Keratinocyte (primary cell): ENCODE results near the gene LCOR. TPM values are rescaled to one million over a fixed set of nuclear protein-coding genes. Genes with fewer than 3 reads are reported as not detected.

Source experiments
- DNase-seq: peaks from one replicate; pipeline ENCODE4 v3.0.0-alpha.2; 2011; ENCODE audit warnings: low read depth, missing footprints, low spot score
- FAIRE-seq: peaks from 2 replicates; lab custom pipeline; 2011; peaks lifted over from hg19 to GRCh38; lab: Jason Lieb, UNC
- H2AFZ ChIP-seq: 2 replicates; pipeline ENCODE4 v1.6.0; 2012; ENCODE audit warnings: low read length, control low read depth, inconsistent platforms; ENCODE audit not compliant: control insufficient read depth
- H3K27ac ChIP-seq: 2 replicates; pipeline ENCODE4 v1.5.1; 2011; ENCODE audit warnings: low read length; ENCODE audit not compliant: control insufficient read depth, insufficient read depth
- H3K27me3 ChIP-seq: 3 replicates; pipeline ENCODE4 v1.6.0; 2011; ENCODE audit warnings: low read length; ENCODE audit not compliant: control insufficient read depth, insufficient read depth; ENCODE audit errors: extremely low read depth
- H3K36me3 ChIP-seq, 2 experiments: 2 replicates in 1 of 2; 3 replicates in 1 of 2; pipeline ENCODE4 v1.5.1; 2011; ENCODE audit warnings: low read length in 2 of 2, mild to moderate bottlenecking in 1 of 2; ENCODE audit not compliant: control insufficient read depth in 2 of 2, insufficient read depth in 2 of 2; ENCODE audit errors: extremely low read depth in 1 of 2
- H3K4me1 ChIP-seq: 3 replicates; pipeline ENCODE4 v1.5.1; 2011; ENCODE audit warnings: low read length; ENCODE audit not compliant: control insufficient read depth, insufficient read depth; ENCODE audit errors: extremely low read depth
- H3K4me2 ChIP-seq: 3 replicates; pipeline ENCODE4 v1.6.0; 2011; ENCODE audit warnings: low read depth, low read length; ENCODE audit not compliant: control insufficient read depth, insufficient read depth; ENCODE audit errors: extremely low read depth
- H3K4me3 ChIP-seq, 3 experiments: fragments of 200-600 bp in 1 of 3; sonication (generic) in 1 of 3; 2 replicates in 2 of 3; 3 replicates in 1 of 3; pipeline ENCODE4 v1.5.1; 2011 to 2016; ENCODE audit warnings: low read length in 3 of 3, mild to moderate bottlenecking in 3 of 3, control low read depth in 2 of 3, inconsistent platforms in 1 of 3, low read depth in 1 of 3, mixed read lengths in 1 of 3, mixed run types in 1 of 3, moderate library complexity in 1 of 3; ENCODE audit not compliant: control insufficient read depth in 2 of 3, insufficient read depth in 2 of 3; ENCODE audit errors: extremely low read depth in 1 of 3
- H3K79me2 ChIP-seq: 2 replicates; pipeline ENCODE4 v1.6.0; 2012; ENCODE audit warnings: low read length; ENCODE audit not compliant: control insufficient read depth, insufficient read depth
- H3K9ac ChIP-seq: 3 replicates; pipeline ENCODE4 v1.6.0; 2011; ENCODE audit warnings: low read length; ENCODE audit not compliant: control insufficient read depth, insufficient read depth; ENCODE audit errors: extremely low read depth
- H3K9me1 ChIP-seq: 3 replicates; pipeline ENCODE4 v1.6.0; 2011; ENCODE audit warnings: low read length; ENCODE audit not compliant: control insufficient read depth, insufficient read depth; ENCODE audit errors: extremely low read depth
- H3K9me3 ChIP-seq: 2 replicates; pipeline ENCODE4 v1.5.1; 2012; ENCODE audit warnings: low read depth, low read length; ENCODE audit not compliant: control insufficient read depth
- H4K20me1 ChIP-seq: 3 replicates; pipeline ENCODE4 v1.6.0; 2011; ENCODE audit warnings: low read length; ENCODE audit not compliant: control insufficient read depth, insufficient read depth; ENCODE audit errors: extremely low read depth
- CTCF ChIP-seq, 3 experiments: IDR thresholded peaks in 1 of 3; conservative IDR thresholded peaks in 1 of 3; optimal IDR thresholded peaks in 1 of 3; 2 replicates in 2 of 3; 3 replicates in 1 of 3; pipeline versions ENCODE3 to v1.5.1; 2011; ENCODE audit warnings: low read length in 3 of 3, mild to moderate bottlenecking in 3 of 3, moderate library complexity in 2 of 3, control low read depth in 1 of 3, inconsistent platforms in 1 of 3; ENCODE audit not compliant: insufficient read depth in 2 of 3; ENCODE audit errors: extremely low read depth in 1 of 3
- EZH2 ChIP-seq: IDR thresholded peaks from one replicate; pipeline ENCODE4 v1.6.1; 2012; ENCODE audit warnings: inconsistent platforms, mild to moderate bottlenecking, low read length, moderate library complexity
- dilution Hi-C: fragments of 300-500 bp; cut with MboI; formaldehyde crosslinking; loops from one replicate; pipeline ENCODE4 v1.7.0; 2020; ENCODE audit warnings: low sequenced_read_pairs; ENCODE audit not compliant: extremely low pct_ligation_motif_present
- polyA plus RNA-seq, 5 experiments: library from polyadenylated mRNA; depleted of rRNA in 3 of 5; stranded (reverse) in 3 of 5; stranded (forward) in 1 of 5; unstranded in 1 of 5; fragments of >200 nt; gene quantifications; 1 replicate in 1 of 5; 2 replicates in 3 of 5; 3 replicates in 1 of 5; pipeline versions ENCODE4 v1.2.1 to v1.2.3, GENCODE V29; 2011 to 2012; ENCODE audit warnings: missing spikeins in 2 of 5, low read depth in 1 of 5, low replicate concordance in 1 of 5

The LCOR gene
- polyA plus RNA-seq, 1 donor (not counting 4 experiments of a cell fraction or from before 2014, with no cell fraction given), result 11.4 TPM

- Histone ChIP-seq H3K27ac (no peak overlapping the region), H3K79me2 (peaks cover 64% of the 10 kb centered on the region)
- dilution Hi-C loops, result no loop called here
These were observed 2.0 kb downstream of the LCOR start for GRCh38 chr10:96834120-96834519.

GRCh38 chr10:96835899-96836298, 3.8 kb downstream of the LCOR start:
- H4K20me1 ChIP-seq, result no peaks in the 10 kb centered on the region
- H3K4me3 ChIP-seq, result no peak overlapping the region
- no peak for DNase-seq
- H3K4me1 ChIP-seq, result peaks cover 37% of the 10 kb centered on the region
- dilution Hi-C loops, result no loop called here
- peaks cover 79% of the 10 kb centered on the region for H3K79me2 ChIP-seq
- peak; percentile 13 for FAIRE-seq
- H3K4me2 ChIP-seq, result no peak overlapping the region
- H3K9me1 ChIP-seq, result no peaks in the 10 kb centered on the region
- H3K9ac ChIP-seq, result no peak overlapping the region
- no peaks in the 10 kb centered on the region for H3K36me3 ChIP-seq
- H3K9me3 ChIP-seq, result no peaks in the 10 kb centered on the region
- H3K27me3 ChIP-seq, result no peaks in the 10 kb centered on the region
- no peak overlapping the region for H3K27ac ChIP-seq
- H2AFZ ChIP-seq, result no peak overlapping the region
- TF ChIP-seq CTCF (optimal IDR thresholded peaks at IDR 0.05 in 1 of 3, IDR thresholded peaks at IDR 0.05 in 1 of 3, conservative IDR thresholded peaks at IDR 0.05 in 1 of 3; ENCODE audit: extremely low read depth in 1 of 3, insufficient read depth in 2 of 3, low read length in 3 of 3) (no peak), EZH2 (no peak)

More at GRCh38 chr10:96834120-96834519, 2.0 kb downstream of the LCOR start:
- no peak overlapping the region for H2AFZ ChIP-seq
- H3K4me1 ChIP-seq, result peaks cover 23% of the 10 kb centered on the region
- peak overlapping the region; percentile 84 to 91 (median 86) for H3K4me3 ChIP-seq
- FAIRE-seq (peak; percentile 43), DNase-seq (no peak)
- no peaks in the 10 kb centered on the region for H3K9me3 ChIP-seq
- TF ChIP-seq EZH2 (no peak), CTCF (optimal IDR thresholded peaks at IDR 0.05 in 1 of 3, IDR thresholded peaks at IDR 0.05 in 1 of 3, conservative IDR thresholded peaks at IDR 0.05 in 1 of 3; ENCODE audit: extremely low read depth in 1 of 3, insufficient read depth in 2 of 3, low read length in 3 of 3) (no peak)
- no peaks in the 10 kb centered on the region for H3K27me3 ChIP-seq
- H3K36me3 ChIP-seq, result no peaks in the 10 kb centered on the region
- H3K9ac ChIP-seq, result peak overlapping the region; percentile 80
- no peaks in the 10 kb centered on the region for H3K9me1 ChIP-seq
- peak overlapping the region; percentile 98 for H3K4me2 ChIP-seq
- no peaks in the 10 kb centered on the region for H4K20me1 ChIP-seq
